ENCODE data around the gene HAUS8.

- TF ChIP-seq CTCF (IDR thresholded peaks at IDR 0.05; ENCODE audit: low read depth, low read length) (no peak), EZH2phosphoT487 (IDR thresholded peaks at IDR 0.05; ENCODE audit: low read depth) (no peak)
These were observed 49.1 kb downstream of the HAUS8 start for GRCh38 chr19:17025991-17026658.

Measured in OCI-LY3 (cell line).